Activated CD8-positive, alpha-beta T cell treated with anti-CD3 and anti-CD28 coated beads for 36 hours (primary cell): ENCODE results near the gene PTGR3. TPM values are rescaled to one million over a fixed set of nuclear protein-coding genes. Genes with fewer than 3 reads are reported as not detected.

Source experiments
- ATAC-seq: fragments of 200-7000 bp; cut with Tn5 transposase; one replicate; pipeline ENCODE4 v1.10.0; 2021; ENCODE audit warnings: mild to moderate bottlenecking, moderate library complexity
- CTCF ChIA-PET: fragments of 350-600 bp; sonication (Branson Sonifier 250); formaldehyde crosslinking; loops from one replicate; lab custom pipeline; 2021; ENCODE audit warnings: antibody characterized with exemption; lab: Charles Lee
- POLR2A ChIA-PET: fragments of 350-600 bp; sonication (Branson Sonifier 250); formaldehyde crosslinking; loops from one replicate; lab custom pipeline; 2021; ENCODE audit warnings: antibody characterized with exemption; lab: Charles Lee
- DNase-seq: peaks from one replicate; pipeline ENCODE4 v3.0.0-alpha.2; 2020
- H3K27ac Mint-ChIP-seq: one replicate; pipeline ENCODE4 v1.8.0; 2021; ENCODE audit warnings: mild to moderate bottlenecking, mixed read lengths
- H3K27me3 Mint-ChIP-seq: one replicate; pipeline ENCODE4 v1.8.0; 2021; ENCODE audit warnings: mixed read lengths
- H3K36me3 Mint-ChIP-seq: one replicate; pipeline ENCODE4 v1.8.0; 2021; ENCODE audit warnings: low read depth, mixed read lengths
- H3K4me1 Mint-ChIP-seq: one replicate; pipeline ENCODE4 v1.8.0; 2021; ENCODE audit warnings: low read depth, mixed read lengths
- H3K4me3 Mint-ChIP-seq: one replicate; pipeline ENCODE4 v1.8.0; 2021; ENCODE audit warnings: mild to moderate bottlenecking, moderate library complexity, mixed read lengths
- H3K9me3 Mint-ChIP-seq: one replicate; pipeline ENCODE4 v1.8.0; 2021; ENCODE audit warnings: mixed read lengths
- CTCF ChIP-seq: fragments of 200-600 bp; IDR thresholded peaks from one replicate; pipeline ENCODE4 v1.8.0; 2022; ENCODE audit warnings: antibody characterized with exemption, mild to moderate bottlenecking
- intact Hi-C: fragments of 100-400 bp; cut with micrococcal nuclease; formaldehyde crosslinking; loops from one replicate; pipeline ENCODE4 v1.10.0; 2022
- total RNA-seq, 2 experiments: library from RNA; stranded (reverse); gene quantifications; one replicate each; pipeline ENCODE4 v1.2.3, GENCODE V29; 2021

The PTGR3 gene
- total RNA-seq, 2 experiments from 2014 or later, result 20.0 to 21.1 TPM

GRCh38 chr18:75162978-75163377 lies 46.0 kb downstream of the PTGR3 start:
- no peaks in the 10 kb centered on the region for H3K36me3 Mint-ChIP-seq
- peaks cover 9% of the 10 kb centered on the region for H3K4me1 Mint-ChIP-seq
- H3K4me3 Mint-ChIP-seq, result no peak overlapping the region
- ATAC-seq (no peak), DNase-seq (no peak)
- ChIA-PET CTCF (no interaction called here), POLR2A (no interaction called here)
- intact Hi-C loops, result no loop called here
- no peak overlapping the region for H3K27ac Mint-ChIP-seq
- no peaks in the 10 kb centered on the region for H3K9me3 Mint-ChIP-seq
- no peaks in the 10 kb centered on the region for H3K27me3 Mint-ChIP-seq
- no peak for TF ChIP-seq CTCF

- no peak for ATAC-seq
Measured at GRCh38 chr18:75162467-75162866, 46.5 kb downstream of the PTGR3 start.

GRCh38 chr18:75161256-75162028 lies 47.5 kb downstream of the PTGR3 start:
- Mint-ChIP-seq H3K36me3 (no peaks in the 10 kb centered on the region), H3K27ac (no peak overlapping the region), H3K4me3 (peak overlapping the region; percentile 68), H3K4me1 (peaks cover 9% of the 10 kb centered on the region), H3K9me3 (no peaks in the 10 kb centered on the region), H3K27me3 (no peaks in the 10 kb centered on the region)
- POLR2A ChIA-PET, result no interaction called here
- ATAC-seq (peak; percentile 58), DNase-seq (peak; percentile 23)
- CTCF ChIA-PET, result interaction anchor here (1.4 kb wide), 1 partner anchor 318 kb away, joined by 3 read pairs; no protein-coding TSS in a partner anchor
- intact Hi-C loops, result no loop called here
- no peak for TF ChIP-seq CTCF

More at GRCh38 chr18:75162467-75162866, 46.5 kb downstream of the PTGR3 start:
- DNase-seq, result no peak
- H3K36me3 Mint-ChIP-seq, result no peaks in the 10 kb centered on the region
- peaks cover 9% of the 10 kb centered on the region for H3K4me1 Mint-ChIP-seq
- no peak for TF ChIP-seq CTCF
- intact Hi-C loops, result no loop called here
- no peaks in the 10 kb centered on the region for H3K9me3 Mint-ChIP-seq
- H3K4me3 Mint-ChIP-seq, result no peak overlapping the region
- H3K27ac Mint-ChIP-seq, result no peak overlapping the region
- no peaks in the 10 kb centered on the region for H3K27me3 Mint-ChIP-seq
- ChIA-PET POLR2A (no interaction called here), CTCF (no interaction called here)

- Mint-ChIP-seq H3K27ac (no peak overlapping the region), H3K4me3 (no peak overlapping the region), H3K9me3 (no peaks in the 10 kb centered on the region), H3K36me3 (no peaks in the 10 kb centered on the region), H3K4me1 (peaks cover 9% of the 10 kb centered on the region), H3K27me3 (no peaks in the 10 kb centered on the region)
- POLR2A ChIA-PET, result no interaction called here
- intact Hi-C loops, result no loop called here
- no peak for TF ChIP-seq CTCF
- DNase-seq (no peak), ATAC-seq (no peak)
- CTCF ChIA-PET, result interaction anchor here (1.4 kb wide), 1 partner anchor 319 kb away, joined by 3 read pairs; no protein-coding TSS in a partner anchor
Measured at GRCh38 chr18:75160364-75160763, 48.6 kb downstream of the PTGR3 start.

GRCh38 chr18:75159646-75160356 lies 49.1 kb downstream of the PTGR3 start:
- Mint-ChIP-seq H3K4me1 (peaks cover 9% of the 10 kb centered on the region), H3K27me3 (no peaks in the 10 kb centered on the region), H3K36me3 (no peaks in the 10 kb centered on the region), H3K4me3 (no peak overlapping the region), H3K27ac (no peak overlapping the region), H3K9me3 (no peaks in the 10 kb centered on the region)
- DNase-seq (no peak), ATAC-seq (no peak)
- intact Hi-C loops, result no loop called here
- POLR2A ChIA-PET, result no interaction called here
- CTCF ChIA-PET, result interaction anchor here (1.4 kb wide), 1 partner anchor 320 kb away, joined by 3 read pairs; no protein-coding TSS in a partner anchor
- no peak for TF ChIP-seq CTCF
